Hindlimb muscle (tissue), 1 donor: ENCODE measurements around the gene MDFIC2. TPM values are rescaled to one million over a fixed set of nuclear protein-coding genes. Genes with fewer than 3 reads are reported as not detected.
A peak's percentile ranks its signal among the peaks of the same experiment; 100 is the strongest.
"Not testable (repeated sequence)": the region's sequence is repeated elsewhere in the genome, so short reads cannot be mapped to it uniquely, and the experiment has no call there.

Experiments used
- DNase-seq: peaks from one replicate; pipeline ENCODE4 v3.0.0-alpha.2; 2013
- polyA plus RNA-seq: library from polyadenylated mRNA; unstranded; fragments of 120-200 nt; gene quantifications from one replicate; pipeline ENCODE4 v1.2.1, GENCODE V29; 2013; ENCODE audit not compliant: insufficient read length

The MDFIC2 gene
- polyA plus RNA-seq, 1 donor, result not detected

- DNase-seq, result no peak
Measured at GRCh38 chr3:70256566-70256965, 55.9 kb downstream of the MDFIC2 start.

- peak; percentile 34 for DNase-seq
Measured at GRCh38 chr3:70250492-70250891, 61.9 kb downstream of the MDFIC2 start.

GRCh38 chr3:70249509-70250160, 62.8 kb downstream of the MDFIC2 start:
- no peak for DNase-seq

- no peak for DNase-seq
Measured at GRCh38 chr3:70248856-70249255, 63.6 kb downstream of the MDFIC2 start.

GRCh38 chr3:70247955-70248354, 64.5 kb downstream of the MDFIC2 start:
- no peak for DNase-seq

GRCh38 chr3:70245746-70246525, 66.5 kb downstream of the MDFIC2 start:
- no peak for DNase-seq

- no peak for DNase-seq
Measured at GRCh38 chr3:70244422-70244821, 68.0 kb downstream of the MDFIC2 start.

- DNase-seq, result no peak
Measured at GRCh38 chr3:70242297-70242882, 70.0 kb downstream of the MDFIC2 start.

- no peak for DNase-seq
Measured at GRCh38 chr3:70233812-70234211, 78.6 kb downstream of the MDFIC2 start.

- no peak for DNase-seq
Measured at GRCh38 chr3:70233112-70233511, 79.3 kb downstream of the MDFIC2 start.

GRCh38 chr3:70231266-70231701, 81.2 kb downstream of the MDFIC2 start:
- DNase-seq, result no peak

- DNase-seq, result no peak
Measured at GRCh38 chr3:70227437-70227836, 85.0 kb downstream of the MDFIC2 start.

GRCh38 chr3:70225146-70225545, 87.3 kb downstream of the MDFIC2 start:
- DNase-seq, result no peak

GRCh38 chr3:70224337-70224736, 88.1 kb downstream of the MDFIC2 start:
- DNase-seq, result no peak

- no peak for DNase-seq
Measured at GRCh38 chr3:70218471-70218870, 94.0 kb downstream of the MDFIC2 start.

GRCh38 chr3:70211274-70211673, 101.2 kb downstream of the MDFIC2 start:
- not testable (repeated sequence) for DNase-seq

GRCh38 chr3:70201975-70202374, 110.5 kb downstream of the MDFIC2 start:
- no peak for DNase-seq

GRCh38 chr3:70189884-70190473, 122.5 kb downstream of the MDFIC2 start:
- no peak for DNase-seq

- DNase-seq, result no peak
Measured at GRCh38 chr3:70186221-70186620, 126.2 kb downstream of the MDFIC2 start.

- no peak for DNase-seq
Measured at GRCh38 chr3:70185661-70186060, 126.8 kb downstream of the MDFIC2 start.

GRCh38 chr3:70183781-70184504, 128.5 kb downstream of the MDFIC2 start:
- DNase-seq, result no peak

- DNase-seq, result no peak
Measured at GRCh38 chr3:70182166-70182565, 130.3 kb downstream of the MDFIC2 start.

GRCh38 chr3:70180664-70181063, 131.8 kb downstream of the MDFIC2 start:
- no peak for DNase-seq
